HEK293 (cell line): ENCODE measurements around the gene CKB.

Source experiments
- CTCF ChIA-PET: fragments of 350-600 bp; formaldehyde crosslinking; extraction: SDS; loops from one replicate; lab custom pipeline; 2021; ENCODE audit warnings: antibody characterized with exemption; lab: Yijun Ruan, JAX
- POLR2A ChIA-PET: fragments of 300-600 bp; formaldehyde crosslinking; extraction: SDS; loops from one replicate; lab custom pipeline; 2020; ENCODE audit warnings: antibody characterized with exemption, inconsistent platforms; lab: Yijun Ruan, JAX
- H3K27ac ChIP-seq: fragments of 200-500 bp; sonication (Bioruptor generic); 2 replicates; pipeline ENCODE4 v1.5.1; 2014; ENCODE audit warnings: low read depth, low read length, control low read depth, inconsistent platforms; ENCODE audit errors: extremely low read depth
- H3K36me3 ChIP-seq, 2 experiments: fragments of 200-500 bp in 1 of 2; sonication (Bioruptor generic) in 1 of 2; 1 replicate in 1 of 2; 2 replicates in 1 of 2; pipeline ENCODE4 v1.5.1; 2014 to 2017; ENCODE audit warnings: inconsistent platforms in 2 of 2, low read length in 2 of 2; ENCODE audit not compliant: control insufficient read depth in 2 of 2, insufficient read depth in 1 of 2
- H3K4me1 ChIP-seq: fragments of 200-500 bp; sonication (Bioruptor generic); 2 replicates; pipeline ENCODE4 v1.5.1; 2014; ENCODE audit warnings: mild to moderate bottlenecking, low read length, inconsistent platforms; ENCODE audit not compliant: control insufficient read depth, insufficient read depth
- H3K4me3 ChIP-seq: 2 replicates; pipeline ENCODE4 v1.5.1; 2011; ENCODE audit warnings: low read depth, mild to moderate bottlenecking, control low read depth, low read length, moderate library complexity
- H3K9me3 ChIP-seq: fragments of 200-500 bp; sonication (Bioruptor generic); 2 replicates; pipeline ENCODE4 v1.5.1; 2014; ENCODE audit warnings: low read depth, low read length, inconsistent platforms; ENCODE audit not compliant: control insufficient read depth, insufficient read depth
- PRDM6 ChIP-seq: fragments of 450-650 bp; formaldehyde crosslinking; IDR thresholded peaks from 2 replicates; pipeline ENCODE4 v1.5.1; 2017; ENCODE audit warnings: missing biosample characterization, missing genetic modification characterization
- SCRT1 ChIP-seq: fragments of 450-650 bp; formaldehyde crosslinking; IDR thresholded peaks from 2 replicates; pipeline ENCODE4 v1.5.1; 2016; ENCODE audit warnings: missing biosample characterization, missing genetic modification characterization, borderline replicate concordance
- SCRT2 ChIP-seq: fragments of 450-650 bp; formaldehyde crosslinking; IDR thresholded peaks from 2 replicates; pipeline ENCODE4 v1.5.1; 2016; ENCODE audit warnings: missing biosample characterization, missing genetic modification characterization
- WT1 ChIP-seq: fragments of 450-650 bp; formaldehyde crosslinking; IDR thresholded peaks from 2 replicates; pipeline ENCODE4 v1.5.1; 2016; ENCODE audit warnings: missing biosample characterization, missing genetic modification characterization
- ZBTB8A ChIP-seq: fragments of 450-650 bp; formaldehyde crosslinking; IDR thresholded peaks from 2 replicates; pipeline ENCODE4 v1.5.1; 2016; ENCODE audit warnings: missing biosample characterization, missing genetic modification characterization
- ZNF174 ChIP-seq: fragments of 450-650 bp; formaldehyde crosslinking; IDR thresholded peaks from 2 replicates; pipeline ENCODE4 v1.5.0; 2017; ENCODE audit warnings: missing biosample characterization, mild to moderate bottlenecking, missing genetic modification characterization
- ZNF18 ChIP-seq: fragments of 450-650 bp; formaldehyde crosslinking; IDR thresholded peaks from 2 replicates; pipeline ENCODE4 v1.5.1; 2016; ENCODE audit warnings: missing biosample characterization, missing genetic modification characterization
- ZNF521 ChIP-seq: fragments of 450-650 bp; formaldehyde crosslinking; IDR thresholded peaks from 2 replicates; pipeline ENCODE4 v1.5.1; 2017; ENCODE audit warnings: missing biosample characterization, mild to moderate bottlenecking, missing genetic modification characterization
- ZNF555 ChIP-seq: fragments of 450-650 bp; formaldehyde crosslinking; conservative IDR thresholded peaks from 2 replicates; pipeline ENCODE4 v1.5.1; 2017; ENCODE audit warnings: missing biosample characterization, mild to moderate bottlenecking, missing genetic modification characterization, inconsistent platforms
- ZNF561 ChIP-seq: fragments of 450-650 bp; IDR thresholded peaks from 2 replicates; pipeline ENCODE4 v1.5.1; 2018; ENCODE audit warnings: missing biosample characterization, missing genetic modification characterization, borderline replicate concordance
- ZNF747 ChIP-seq: fragments of 450-650 bp; formaldehyde crosslinking; IDR thresholded peaks from 2 replicates; pipeline ENCODE4 v1.5.1; 2016; ENCODE audit warnings: missing biosample characterization, missing genetic modification characterization
- ZNF843 ChIP-seq: fragments of 450-650 bp; formaldehyde crosslinking; IDR thresholded peaks from 2 replicates; pipeline ENCODE4 v1.5.1; 2016; ENCODE audit warnings: missing biosample characterization, missing genetic modification characterization
- TF ChIP-seq, protein P1 (sequence below): fragments of 450-650 bp; formaldehyde crosslinking; conservative IDR thresholded peaks from 2 replicates; pipeline ENCODE4 v1.5.1; 2016; ENCODE audit warnings: low read depth, missing biosample characterization, missing genetic modification characterization
- TF ChIP-seq, protein P2 (sequence below): fragments of 450-650 bp; IDR thresholded peaks from 2 replicates; pipeline ENCODE4 v1.5.1; 2018; ENCODE audit warnings: missing biosample characterization, mild to moderate bottlenecking, missing genetic modification characterization
- TF ChIP-seq, protein P3 (sequence below): fragments of 450-650 bp; formaldehyde crosslinking; IDR thresholded peaks from 2 replicates; pipeline ENCODE4 v1.5.1; 2017; ENCODE audit warnings: missing biosample characterization, missing genetic modification characterization

The CKB gene

DNA sequence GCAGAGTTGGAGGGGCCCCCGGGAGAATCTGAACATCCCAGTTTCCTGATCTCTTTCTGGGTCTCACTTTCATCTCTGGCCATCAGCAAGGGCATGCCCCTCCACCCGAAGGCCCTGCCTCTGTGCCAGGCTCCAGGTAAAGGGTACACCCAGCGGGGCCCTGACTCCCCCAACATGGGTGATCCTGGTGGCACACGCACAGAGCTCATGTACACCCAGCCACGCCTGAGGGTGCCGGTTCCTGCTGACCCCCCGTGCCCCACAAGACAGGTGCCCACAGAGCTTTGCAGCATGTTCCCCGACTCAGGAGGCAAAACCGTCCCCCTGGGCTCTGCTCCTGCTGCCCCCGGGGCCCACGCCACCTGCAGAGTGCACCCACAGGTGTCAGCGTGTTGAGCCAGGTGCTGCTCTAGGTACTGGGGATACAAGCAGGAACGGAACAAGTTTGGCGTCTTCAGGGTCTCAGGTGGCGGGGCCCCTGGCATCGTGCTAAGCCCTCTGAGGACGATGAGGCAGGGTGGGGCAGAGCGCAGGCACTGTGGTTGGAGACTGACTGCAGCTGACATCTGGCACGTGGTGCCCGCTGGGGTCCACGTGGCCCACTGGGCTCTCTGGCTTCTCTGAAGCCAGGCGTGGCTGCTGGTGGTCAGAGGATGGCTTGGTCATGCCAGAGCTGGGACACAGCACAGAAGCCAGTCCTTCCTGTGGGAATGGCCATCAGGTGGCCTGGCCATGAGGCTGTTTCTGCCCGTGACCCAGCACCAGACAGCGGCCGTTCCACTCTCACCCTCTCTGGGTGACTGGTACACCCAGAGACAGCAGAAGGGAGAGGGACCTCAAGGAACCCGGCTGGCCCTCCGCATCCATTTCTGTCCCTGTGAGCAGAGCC, 26.1 kb upstream of the CKB start:
- no peak for TF ChIP-seq ZBTB8A (tag by site-specific recombination)
- no peak for TF ChIP-seq WT1
- no peak for TF ChIP-seq ZNF174 (tag by site-specific recombination)
- TF ChIP-seq ZNF18 (tag by site-specific recombination): no peak
- peak; percentile 76 for TF ChIP-seq SCRT1 (tag by site-specific recombination)
- no peak for TF ChIP-seq ZNF747 (tag by site-specific recombination)
- TF ChIP-seq, protein P1, sequence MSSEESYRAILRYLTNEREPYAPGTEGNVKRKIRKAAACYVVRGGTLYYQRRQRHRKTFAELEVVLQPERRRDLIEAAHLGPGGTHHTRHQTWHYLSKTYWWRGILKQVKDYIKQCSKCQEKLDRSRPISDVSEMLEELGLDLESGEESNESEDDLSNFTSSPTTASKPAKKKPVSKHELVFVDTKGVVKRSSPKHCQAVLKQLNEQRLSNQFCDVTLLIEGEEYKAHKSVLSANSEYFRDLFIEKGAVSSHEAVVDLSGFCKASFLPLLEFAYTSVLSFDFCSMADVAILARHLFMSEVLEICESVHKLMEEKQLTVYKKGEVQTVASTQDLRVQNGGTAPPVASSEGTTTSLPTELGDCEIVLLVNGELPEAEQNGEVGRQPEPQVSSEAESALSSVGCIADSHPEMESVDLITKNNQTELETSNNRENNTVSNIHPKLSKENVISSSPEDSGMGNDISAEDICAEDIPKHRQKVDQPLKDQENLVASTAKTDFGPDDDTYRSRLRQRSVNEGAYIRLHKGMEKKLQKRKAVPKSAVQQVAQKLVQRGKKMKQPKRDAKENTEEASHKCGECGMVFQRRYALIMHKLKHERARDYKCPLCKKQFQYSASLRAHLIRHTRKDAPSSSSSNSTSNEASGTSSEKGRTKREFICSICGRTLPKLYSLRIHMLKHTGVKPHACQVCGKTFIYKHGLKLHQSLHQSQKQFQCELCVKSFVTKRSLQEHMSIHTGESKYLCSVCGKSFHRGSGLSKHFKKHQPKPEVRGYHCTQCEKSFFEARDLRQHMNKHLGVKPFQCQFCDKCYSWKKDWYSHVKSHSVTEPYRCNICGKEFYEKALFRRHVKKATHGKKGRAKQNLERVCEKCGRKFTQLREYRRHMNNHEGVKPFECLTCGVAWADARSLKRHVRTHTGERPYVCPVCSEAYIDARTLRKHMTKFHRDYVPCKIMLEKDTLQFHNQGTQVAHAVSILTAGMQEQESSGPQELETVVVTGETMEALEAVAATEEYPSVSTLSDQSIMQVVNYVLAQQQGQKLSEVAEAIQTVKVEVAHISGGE (tag by site-specific recombination): no peak
- peak; percentile 47; the same call in 1 of the 2 replicates for TF ChIP-seq SCRT2 (tag by site-specific recombination)
- TF ChIP-seq PRDM6 (tag by site-specific recombination): no peak
- no peak for TF ChIP-seq ZNF843
- TF ChIP-seq, protein P2, sequence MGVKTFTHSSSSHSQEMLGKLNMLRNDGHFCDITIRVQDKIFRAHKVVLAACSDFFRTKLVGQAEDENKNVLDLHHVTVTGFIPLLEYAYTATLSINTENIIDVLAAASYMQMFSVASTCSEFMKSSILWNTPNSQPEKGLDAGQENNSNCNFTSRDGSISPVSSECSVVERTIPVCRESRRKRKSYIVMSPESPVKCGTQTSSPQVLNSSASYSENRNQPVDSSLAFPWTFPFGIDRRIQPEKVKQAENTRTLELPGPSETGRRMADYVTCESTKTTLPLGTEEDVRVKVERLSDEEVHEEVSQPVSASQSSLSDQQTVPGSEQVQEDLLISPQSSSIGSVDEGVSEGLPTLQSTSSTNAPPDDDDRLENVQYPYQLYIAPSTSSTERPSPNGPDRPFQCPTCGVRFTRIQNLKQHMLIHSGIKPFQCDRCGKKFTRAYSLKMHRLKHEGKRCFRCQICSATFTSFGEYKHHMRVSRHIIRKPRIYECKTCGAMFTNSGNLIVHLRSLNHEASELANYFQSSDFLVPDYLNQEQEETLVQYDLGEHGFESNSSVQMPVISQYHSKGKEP: no peak
- no peak for TF ChIP-seq ZNF561 (tag by site-specific recombination)
- no peak for TF ChIP-seq ZNF555
- TF ChIP-seq, protein P3, sequence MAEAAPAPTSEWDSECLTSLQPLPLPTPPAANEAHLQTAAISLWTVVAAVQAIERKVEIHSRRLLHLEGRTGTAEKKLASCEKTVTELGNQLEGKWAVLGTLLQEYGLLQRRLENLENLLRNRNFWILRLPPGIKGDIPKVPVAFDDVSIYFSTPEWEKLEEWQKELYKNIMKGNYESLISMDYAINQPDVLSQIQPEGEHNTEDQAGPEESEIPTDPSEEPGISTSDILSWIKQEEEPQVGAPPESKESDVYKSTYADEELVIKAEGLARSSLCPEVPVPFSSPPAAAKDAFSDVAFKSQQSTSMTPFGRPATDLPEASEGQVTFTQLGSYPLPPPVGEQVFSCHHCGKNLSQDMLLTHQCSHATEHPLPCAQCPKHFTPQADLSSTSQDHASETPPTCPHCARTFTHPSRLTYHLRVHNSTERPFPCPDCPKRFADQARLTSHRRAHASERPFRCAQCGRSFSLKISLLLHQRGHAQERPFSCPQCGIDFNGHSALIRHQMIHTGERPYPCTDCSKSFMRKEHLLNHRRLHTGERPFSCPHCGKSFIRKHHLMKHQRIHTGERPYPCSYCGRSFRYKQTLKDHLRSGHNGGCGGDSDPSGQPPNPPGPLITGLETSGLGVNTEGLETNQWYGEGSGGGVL (tag by site-specific recombination): no peak
- TF ChIP-seq ZNF521: no peak
- Histone ChIP-seq H3K9me3 (no peaks in the 10 kb centered on the region), H3K36me3 (no peaks in the 10 kb centered on the region), H3K4me3 (no peak overlapping the region), H3K4me1 (no peaks in the 10 kb centered on the region; the same call in 1 of the 2 replicates), H3K27ac (no peak overlapping the region)
- ChIA-PET CTCF (interaction anchor here (0.6 to 6.0 kb wide), 6 partner anchors 9 to 251 kb away, joined by 3 to 48 read pairs (median 11); partner anchors contain the start of gene BAG5), POLR2A (no interaction called here)
